Skeletal muscle satellite cell (primary cell): ENCODE measurements around the gene STPG2.
"Not testable (repeated sequence)": the region's sequence is repeated elsewhere in the genome, so short reads cannot be mapped to it uniquely, and the experiment has no call there.

ENCODE experiments used
- H3K27me3 ChIP-seq: 2 replicates; pipeline ENCODE4 v1.7.0; 2013; ENCODE audit warnings: low read length; ENCODE audit not compliant: control insufficient read depth, insufficient read depth
- H3K36me3 ChIP-seq: 2 replicates; pipeline ENCODE4 v1.7.0; 2013; ENCODE audit warnings: mild to moderate bottlenecking, control low read depth, low read length; ENCODE audit not compliant: insufficient read depth
- H3K4me1 ChIP-seq: 2 replicates; pipeline ENCODE4 v1.7.0; 2013; ENCODE audit warnings: low read length; ENCODE audit not compliant: control insufficient read depth, insufficient read depth
- H3K4me2 ChIP-seq: 2 replicates; pipeline ENCODE4 v1.7.0; 2013; ENCODE audit warnings: mild to moderate bottlenecking, low read length
- H3K4me3 ChIP-seq: 2 replicates; pipeline ENCODE4 v1.7.0; 2013; ENCODE audit warnings: low read length
- H3K9ac ChIP-seq: 2 replicates; pipeline ENCODE4 v1.7.0; 2013; ENCODE audit warnings: mild to moderate bottlenecking, low read depth, low read length, moderate library complexity
- H3K9me3 ChIP-seq: replicated peaks from 2 replicates; pipeline ENCODE4 v1.7.0; 2013; ENCODE audit warnings: mild to moderate bottlenecking, control low read depth, low read length

The STPG2 gene

DNA sequence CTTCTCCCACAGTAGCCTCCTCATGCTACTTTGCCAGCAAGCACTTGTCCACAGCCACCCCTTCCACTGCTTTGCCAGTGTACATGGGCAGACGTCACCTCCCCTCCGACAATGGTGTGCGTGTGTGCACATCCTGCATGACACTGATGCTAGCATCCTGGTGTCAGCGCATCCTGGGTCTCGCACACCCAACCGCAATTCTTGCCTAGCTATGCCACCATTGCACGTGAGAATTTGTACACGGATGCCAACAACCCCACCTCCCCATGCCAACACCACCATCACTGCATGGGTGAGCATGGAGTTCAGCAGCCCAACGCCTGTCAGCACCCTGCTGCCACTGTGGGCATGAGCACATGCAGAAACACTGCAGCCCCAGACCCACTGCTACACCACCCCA is 550.0 kb downstream of the STPG2 start:
- no peaks in the 10 kb centered on the region for H3K4me1 ChIP-seq
- no peak overlapping the region for H3K9ac ChIP-seq
- no peaks in the 10 kb centered on the region for H3K9me3 ChIP-seq
- H3K4me3 ChIP-seq: no peak overlapping the region
- H3K36me3 ChIP-seq: no peaks in the 10 kb centered on the region
- H3K4me2 ChIP-seq: no peak overlapping the region
- H3K27me3 ChIP-seq: no peaks in the 10 kb centered on the region

DNA sequence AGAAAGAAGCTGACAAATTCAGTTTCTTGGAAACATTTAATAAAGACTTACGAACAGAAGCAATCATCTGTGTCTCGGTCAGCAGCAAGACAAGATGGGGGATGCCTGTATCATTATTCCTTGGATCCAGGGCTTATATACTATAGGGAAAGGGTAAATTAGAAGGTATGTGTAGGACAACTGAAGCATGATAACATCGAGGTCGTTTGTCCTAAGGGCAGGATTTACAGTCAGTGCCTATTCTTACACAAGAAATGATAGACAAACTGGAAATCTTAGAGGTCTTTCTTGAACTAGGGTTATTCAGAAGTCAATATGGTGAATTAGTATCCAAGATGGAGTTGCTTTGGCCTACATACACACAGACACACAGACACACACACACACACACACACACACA is 553.0 kb downstream of the STPG2 start:
- no peaks in the 10 kb centered on the region for H3K27me3 ChIP-seq
- no peaks in the 10 kb centered on the region for H3K36me3 ChIP-seq
- no peak overlapping the region for H3K9ac ChIP-seq
- no peak overlapping the region for H3K4me2 ChIP-seq
- H3K4me3 ChIP-seq: no peak overlapping the region
- no peaks in the 10 kb centered on the region for H3K9me3 ChIP-seq
- H3K4me1 ChIP-seq: no peaks in the 10 kb centered on the region

DNA sequence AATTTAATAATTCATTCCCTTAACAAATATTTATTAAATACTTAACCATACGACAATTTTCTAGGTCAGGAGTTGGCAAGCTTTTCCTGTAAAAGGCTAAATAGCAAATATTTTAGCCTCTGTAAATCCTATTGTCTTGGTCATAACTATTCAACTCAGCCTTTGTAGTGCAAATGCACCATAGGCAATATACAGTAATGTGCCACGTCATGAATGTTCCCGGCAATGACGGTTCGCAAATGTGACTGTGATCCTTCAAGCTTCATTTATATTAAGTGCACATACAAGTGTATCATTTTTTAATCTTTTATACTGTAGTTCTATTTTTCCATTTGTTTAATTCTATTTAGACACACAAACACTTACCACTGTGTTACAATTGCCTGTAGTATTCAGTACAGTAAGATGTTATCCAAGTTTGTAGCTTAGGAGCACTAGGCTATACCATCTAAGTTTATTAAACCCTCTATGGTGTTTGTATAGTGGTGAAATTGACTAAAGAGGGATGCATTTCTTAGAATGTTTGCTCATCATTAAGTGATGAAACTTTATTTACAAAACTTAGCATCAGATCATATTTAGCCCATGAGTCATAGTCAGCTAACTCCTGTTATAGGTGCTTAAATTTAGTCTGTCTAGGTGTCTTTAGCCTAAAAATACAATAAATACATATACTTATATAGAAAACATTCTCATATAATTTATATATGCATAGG is 553.6 kb downstream of the STPG2 start:
- H3K9ac ChIP-seq: no peak overlapping the region
- H3K4me2 ChIP-seq: no peak overlapping the region
- H3K36me3 ChIP-seq: no peaks in the 10 kb centered on the region
- H3K4me1 ChIP-seq: no peaks in the 10 kb centered on the region
- no peaks in the 10 kb centered on the region for H3K27me3 ChIP-seq
- H3K4me3 ChIP-seq: no peak overlapping the region
- no peaks in the 10 kb centered on the region for H3K9me3 ChIP-seq

DNA sequence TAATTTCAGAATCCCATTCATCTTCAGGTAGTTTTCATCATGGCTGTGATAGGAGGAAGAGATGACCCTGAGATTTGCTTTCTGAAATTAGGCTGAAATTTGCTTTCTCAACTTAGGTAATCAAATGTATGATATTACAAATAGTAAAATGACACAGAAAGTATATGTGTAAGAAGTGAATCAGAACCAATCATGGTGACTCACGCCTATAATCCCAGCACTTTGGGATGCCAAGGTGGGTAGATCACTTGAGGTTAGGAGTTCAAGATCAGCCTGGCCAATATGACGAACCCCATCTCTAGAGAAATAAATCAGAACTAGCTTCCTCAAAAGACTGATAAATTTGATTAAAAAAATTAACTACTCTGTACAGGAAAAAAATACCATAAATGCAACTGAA is 555.4 kb downstream of the STPG2 start:
- Histone ChIP-seq H3K4me1 (no peaks in the 10 kb centered on the region), H3K4me2 (no peak overlapping the region), H3K4me3 (no peak overlapping the region), H3K9me3 (no peaks in the 10 kb centered on the region), H3K36me3 (no peaks in the 10 kb centered on the region), H3K9ac (no peak overlapping the region), H3K27me3 (no peaks in the 10 kb centered on the region)

DNA sequence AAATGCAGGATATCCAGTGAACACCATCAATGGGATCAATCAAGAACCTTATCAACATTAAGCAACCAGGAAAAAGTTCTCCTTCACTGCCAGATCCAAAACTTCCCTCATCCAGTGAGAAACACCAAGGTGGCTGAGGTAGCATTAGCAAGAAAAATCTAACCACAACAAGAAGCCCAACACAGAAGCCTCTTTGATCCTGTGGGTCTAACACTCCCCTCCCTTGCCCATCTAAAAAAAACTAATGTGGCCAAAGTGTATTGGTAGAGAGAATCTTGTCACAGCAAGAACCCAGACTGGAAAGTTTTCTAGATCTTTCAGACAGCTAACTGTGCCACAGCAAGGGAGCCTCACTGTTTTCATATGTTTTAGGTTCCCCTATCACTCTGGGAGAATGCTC is 558.0 kb downstream of the STPG2 start:
- H3K4me1 ChIP-seq: no peaks in the 10 kb centered on the region
- H3K27me3 ChIP-seq: no peaks in the 10 kb centered on the region
- H3K9ac ChIP-seq: no peak overlapping the region
- H3K4me2 ChIP-seq: no peak overlapping the region
- no peak overlapping the region for H3K4me3 ChIP-seq
- H3K36me3 ChIP-seq: no peaks in the 10 kb centered on the region
- no peaks in the 10 kb centered on the region for H3K9me3 ChIP-seq

DNA sequence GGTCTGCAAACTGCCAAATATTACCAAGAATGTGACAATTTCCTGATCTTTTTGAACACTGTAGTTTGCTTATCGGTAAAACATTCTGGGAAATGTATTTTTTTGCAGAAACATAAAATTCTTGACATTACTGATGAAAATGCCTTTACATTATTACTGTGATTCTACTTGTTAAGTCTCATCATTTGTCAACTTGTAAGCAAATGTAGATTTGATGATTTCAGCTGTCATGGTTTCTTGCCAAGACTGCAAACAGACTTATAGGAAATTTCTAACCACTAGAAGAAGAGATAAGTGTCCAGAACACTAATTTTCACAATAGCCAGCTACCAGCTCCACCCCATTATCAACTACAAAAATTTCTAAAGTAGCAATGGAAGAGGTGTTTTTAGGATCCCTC is 560.4 kb downstream of the STPG2 start:
- H3K36me3 ChIP-seq: no peaks in the 10 kb centered on the region
- H3K4me3 ChIP-seq: no peak overlapping the region
- H3K9ac ChIP-seq: no peak overlapping the region
- no peaks in the 10 kb centered on the region for H3K27me3 ChIP-seq
- H3K4me2 ChIP-seq: no peak overlapping the region
- no peaks in the 10 kb centered on the region for H3K4me1 ChIP-seq
- no peaks in the 10 kb centered on the region for H3K9me3 ChIP-seq

DNA sequence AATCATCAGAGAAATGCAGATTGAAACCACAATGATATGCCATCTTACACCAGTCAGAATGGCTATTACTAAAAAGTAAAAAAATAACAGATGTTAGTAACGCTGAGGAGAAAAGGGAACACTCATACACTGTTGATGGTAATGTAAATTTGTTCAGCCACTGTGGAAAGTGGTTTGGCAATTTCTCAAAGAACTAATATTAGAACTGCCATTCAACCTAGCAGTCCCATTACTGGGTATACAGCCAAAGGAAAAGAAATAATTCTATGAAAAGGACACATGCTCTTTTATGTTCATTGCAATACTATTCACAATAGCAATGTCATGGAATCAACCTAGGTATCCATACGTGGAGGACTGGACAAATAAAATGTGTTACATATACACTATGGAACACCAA is 566.3 kb downstream of the STPG2 start:
- no peak overlapping the region for H3K4me2 ChIP-seq
- H3K4me3 ChIP-seq: no peak overlapping the region
- no peaks in the 10 kb centered on the region for H3K9me3 ChIP-seq
- H3K4me1 ChIP-seq: no peaks in the 10 kb centered on the region
- no peaks in the 10 kb centered on the region for H3K27me3 ChIP-seq
- H3K9ac ChIP-seq: no peak overlapping the region
- H3K36me3 ChIP-seq: no peaks in the 10 kb centered on the region

DNA sequence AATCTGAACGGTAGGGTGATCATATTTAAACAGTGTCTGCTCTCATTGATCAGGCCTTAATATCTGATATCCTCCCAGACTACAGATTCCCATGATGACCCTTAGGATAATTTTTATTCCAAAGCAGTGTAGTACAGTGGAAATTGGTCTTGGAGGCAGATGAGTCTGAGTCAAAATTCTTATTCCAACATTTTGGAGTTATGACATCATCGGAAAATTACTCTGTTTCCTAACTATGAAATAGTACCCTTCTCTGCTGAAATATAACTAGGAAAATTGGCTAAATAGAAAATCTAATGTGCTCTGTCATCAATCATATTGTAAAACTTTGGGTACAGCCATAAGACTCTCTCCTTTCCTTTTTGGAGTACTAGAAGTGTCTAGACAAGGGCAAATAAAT is 583.3 kb downstream of the STPG2 start:
- Histone ChIP-seq H3K4me1 (no peaks in the 10 kb centered on the region), H3K4me2 (no peak overlapping the region), H3K4me3 (no peak overlapping the region), H3K9me3 (no peaks in the 10 kb centered on the region), H3K27me3 (no peaks in the 10 kb centered on the region), H3K36me3 (no peaks in the 10 kb centered on the region), H3K9ac (no peak overlapping the region)

DNA sequence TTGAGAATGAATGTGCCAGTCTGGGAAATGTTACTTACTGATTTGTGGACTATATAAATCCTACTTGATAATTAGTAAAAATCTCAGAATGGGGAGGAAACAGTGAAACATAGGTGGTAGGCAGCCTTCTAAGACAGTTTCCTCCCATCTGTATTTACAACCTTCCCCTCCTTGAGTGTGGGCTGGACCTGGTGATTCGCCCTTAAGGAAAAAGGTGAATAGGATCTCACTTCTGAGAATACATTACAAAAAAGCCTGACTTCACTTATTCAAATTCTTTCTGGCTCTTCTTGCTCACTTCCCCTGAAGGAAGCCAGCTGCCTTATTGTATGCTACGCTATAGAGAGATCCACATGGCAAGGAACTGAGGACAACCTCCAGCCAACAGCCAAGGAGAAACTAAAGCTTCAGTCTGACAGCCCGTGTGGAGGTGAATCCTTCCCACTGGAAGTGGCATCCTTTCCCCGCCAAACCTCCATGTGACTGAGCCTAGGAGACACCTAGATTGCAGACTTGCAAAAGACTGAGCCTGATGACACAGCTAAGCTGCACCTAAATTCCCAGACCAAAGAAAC is 585.0 kb downstream of the STPG2 start:
- Histone ChIP-seq H3K4me3 (no peak overlapping the region), H3K4me2 (no peak overlapping the region)

DNA sequence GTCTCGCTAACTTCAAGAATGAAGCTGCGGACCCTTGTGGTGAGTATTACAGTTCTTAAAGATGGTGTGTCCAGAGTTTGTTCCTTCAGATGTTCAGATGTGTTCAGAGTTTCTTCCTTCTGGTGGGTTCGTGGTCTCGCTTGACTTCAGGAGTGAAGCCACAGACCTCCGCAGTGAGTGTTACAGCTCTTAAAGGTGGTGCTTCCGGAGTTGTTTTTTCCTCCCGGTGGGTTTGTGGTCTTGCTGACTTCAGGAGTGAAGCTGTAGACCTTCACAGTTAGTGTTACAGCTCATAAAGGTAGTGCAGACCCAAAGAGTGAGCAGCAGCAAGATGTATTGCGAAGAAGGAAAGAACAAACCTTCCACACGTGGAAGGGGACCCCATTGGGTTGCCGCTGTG is 592.6 kb downstream of the STPG2 start:
- H3K9me3 ChIP-seq, H3K4me1 ChIP-seq, H3K9ac ChIP-seq, H3K4me3 ChIP-seq, H3K4me2 ChIP-seq, H3K27me3 ChIP-seq, H3K36me3 ChIP-seq: not testable (repeated sequence)

More for the DNA sequence above, 585.0 kb downstream of the STPG2 start:
- Histone ChIP-seq H3K9ac (no peak overlapping the region), H3K27me3 (no peaks in the 10 kb centered on the region), H3K36me3 (no peaks in the 10 kb centered on the region), H3K4me1 (no peaks in the 10 kb centered on the region), H3K9me3 (no peaks in the 10 kb centered on the region)

DNA sequence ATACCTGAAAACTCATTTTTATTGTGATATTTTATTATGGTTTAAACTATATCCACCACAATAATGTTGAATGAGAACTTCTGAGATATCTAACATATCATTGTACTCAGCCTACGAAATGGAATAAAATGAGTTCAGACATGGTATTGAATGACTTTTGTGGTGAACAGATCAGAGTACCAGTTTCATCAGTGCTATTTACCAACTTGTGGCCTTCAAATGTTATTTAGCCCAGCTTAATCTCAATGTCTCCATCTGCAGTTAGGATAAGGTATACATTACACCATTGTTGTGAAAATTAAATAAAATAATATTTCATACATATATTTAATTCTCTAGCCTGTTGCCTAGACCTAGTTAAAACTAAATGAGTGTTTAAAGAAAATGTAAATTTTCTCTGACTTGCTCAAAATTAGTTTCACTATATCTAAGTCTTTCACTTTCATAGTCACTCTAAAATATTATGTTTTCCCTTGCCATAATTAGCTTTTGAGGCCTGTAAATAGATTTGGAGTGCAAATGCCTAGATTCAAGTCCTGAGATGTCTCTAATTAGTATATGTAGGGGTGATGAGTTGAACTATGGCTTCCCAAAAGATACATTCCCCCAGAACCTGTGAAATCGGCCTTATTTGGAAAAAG is 594.2 kb downstream of the STPG2 start:
- Histone ChIP-seq H3K4me1 (no peaks in the 10 kb centered on the region), H3K4me3 (no peak overlapping the region), H3K9ac (no peak overlapping the region), H3K36me3 (no peaks in the 10 kb centered on the region), H3K27me3 (no peaks in the 10 kb centered on the region), H3K4me2 (no peak overlapping the region), H3K9me3 (no peaks in the 10 kb centered on the region)

DNA sequence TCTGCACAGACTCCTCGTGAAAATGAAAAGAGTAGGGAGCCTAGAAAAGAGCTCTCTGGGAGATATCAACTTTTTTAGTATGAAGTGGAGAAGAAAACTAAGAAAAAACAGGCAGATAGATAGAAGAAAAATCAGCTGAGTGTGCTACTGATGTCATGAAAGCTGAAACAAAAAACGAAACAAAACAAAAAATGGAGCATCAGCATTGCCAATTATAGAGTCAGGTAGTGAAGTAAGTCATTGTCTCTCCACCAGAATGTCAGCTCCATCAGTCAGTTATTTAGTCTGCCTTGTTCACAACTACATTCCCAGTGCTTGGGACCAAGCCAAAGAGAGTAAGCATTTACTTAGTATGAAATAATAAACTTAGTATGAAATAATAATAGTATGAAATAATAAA is 595.1 kb downstream of the STPG2 start:
- no peaks in the 10 kb centered on the region for H3K27me3 ChIP-seq
- no peak overlapping the region for H3K4me2 ChIP-seq
- no peaks in the 10 kb centered on the region for H3K36me3 ChIP-seq
- no peak overlapping the region for H3K9ac ChIP-seq
- no peak overlapping the region for H3K4me3 ChIP-seq
- H3K4me1 ChIP-seq: no peaks in the 10 kb centered on the region
- H3K9me3 ChIP-seq: no peaks in the 10 kb centered on the region
